Astrocyte of the spinal cord (primary cell): ENCODE measurements around the gene CWC27.

Experiments used
- DNase-seq: peaks from one replicate; pipeline ENCODE4 v3.0.0; 2011; ENCODE audit warnings: low read depth, low spot score
- H3K4me3 ChIP-seq: 2 replicates; pipeline ENCODE4 v1.5.1; 2011; ENCODE audit warnings: low read depth, mild to moderate bottlenecking, low read length, moderate library complexity
- in situ Hi-C: cut with HindIII; loops from 2 replicates; pipeline ENCODE4 v1.10.0; 2017; ENCODE audit warnings: low sequenced_read_pairs
- TF ChIP-seq, protein P1 (sequence below): IDR thresholded peaks from 2 replicates; pipeline ENCODE4 v1.5.1; 2012; ENCODE audit warnings: low read depth, mild to moderate bottlenecking, low read length, inconsistent platforms

CWC27 gene

DNA sequence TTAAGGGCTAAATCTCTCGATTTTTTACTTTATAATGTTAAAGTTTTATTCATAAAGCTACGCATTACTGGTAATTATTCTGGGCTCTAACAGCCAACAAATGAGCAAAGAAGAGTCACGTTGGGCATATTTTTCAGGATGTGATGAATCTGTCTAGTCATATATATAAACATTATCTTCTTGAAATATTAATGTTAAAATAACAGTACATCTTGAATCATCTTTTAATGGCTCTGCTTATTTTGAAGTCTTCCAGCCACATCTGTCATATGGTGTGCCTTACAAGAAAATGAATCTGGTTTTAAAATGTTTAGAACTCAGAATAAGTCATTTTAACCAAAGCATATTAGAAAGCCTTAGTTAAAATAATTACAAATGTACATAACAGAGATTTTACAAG, 96.9 kb downstream of the CWC27 start:
- in situ Hi-C loops, result no loop called here
- H3K4me3 ChIP-seq, result no peak overlapping the region
- TF ChIP-seq, protein P1, sequence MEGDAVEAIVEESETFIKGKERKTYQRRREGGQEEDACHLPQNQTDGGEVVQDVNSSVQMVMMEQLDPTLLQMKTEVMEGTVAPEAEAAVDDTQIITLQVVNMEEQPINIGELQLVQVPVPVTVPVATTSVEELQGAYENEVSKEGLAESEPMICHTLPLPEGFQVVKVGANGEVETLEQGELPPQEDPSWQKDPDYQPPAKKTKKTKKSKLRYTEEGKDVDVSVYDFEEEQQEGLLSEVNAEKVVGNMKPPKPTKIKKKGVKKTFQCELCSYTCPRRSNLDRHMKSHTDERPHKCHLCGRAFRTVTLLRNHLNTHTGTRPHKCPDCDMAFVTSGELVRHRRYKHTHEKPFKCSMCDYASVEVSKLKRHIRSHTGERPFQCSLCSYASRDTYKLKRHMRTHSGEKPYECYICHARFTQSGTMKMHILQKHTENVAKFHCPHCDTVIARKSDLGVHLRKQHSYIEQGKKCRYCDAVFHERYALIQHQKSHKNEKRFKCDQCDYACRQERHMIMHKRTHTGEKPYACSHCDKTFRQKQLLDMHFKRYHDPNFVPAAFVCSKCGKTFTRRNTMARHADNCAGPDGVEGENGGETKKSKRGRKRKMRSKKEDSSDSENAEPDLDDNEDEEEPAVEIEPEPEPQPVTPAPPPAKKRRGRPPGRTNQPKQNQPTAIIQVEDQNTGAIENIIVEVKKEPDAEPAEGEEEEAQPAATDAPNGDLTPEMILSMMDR, result no peak
- no peak for DNase-seq

DNA sequence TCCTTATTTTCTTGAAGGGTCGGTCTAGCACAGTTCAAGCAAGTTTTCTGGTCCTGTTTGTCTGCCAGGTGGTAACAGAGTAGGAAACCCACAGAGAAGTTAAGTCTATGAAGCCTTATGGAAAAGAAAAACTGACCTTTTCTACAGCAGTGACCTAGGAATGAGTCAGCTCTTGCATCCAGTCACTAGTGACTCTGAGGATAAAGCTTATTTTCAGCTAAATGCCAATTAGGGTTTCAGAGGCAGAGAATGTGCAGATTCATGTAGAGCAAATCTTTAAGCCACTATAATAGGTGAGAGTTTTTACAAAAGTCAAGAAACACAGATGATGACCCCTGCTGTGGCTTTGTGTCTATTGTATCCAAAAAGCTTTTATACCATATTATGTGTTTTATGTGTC, 100.7 kb downstream of the CWC27 start:
- TF ChIP-seq, protein P1, result no peak
- DNase-seq, result peak; percentile 83
- H3K4me3 ChIP-seq, result no peak overlapping the region
- in situ Hi-C loops, result no loop called here

DNA sequence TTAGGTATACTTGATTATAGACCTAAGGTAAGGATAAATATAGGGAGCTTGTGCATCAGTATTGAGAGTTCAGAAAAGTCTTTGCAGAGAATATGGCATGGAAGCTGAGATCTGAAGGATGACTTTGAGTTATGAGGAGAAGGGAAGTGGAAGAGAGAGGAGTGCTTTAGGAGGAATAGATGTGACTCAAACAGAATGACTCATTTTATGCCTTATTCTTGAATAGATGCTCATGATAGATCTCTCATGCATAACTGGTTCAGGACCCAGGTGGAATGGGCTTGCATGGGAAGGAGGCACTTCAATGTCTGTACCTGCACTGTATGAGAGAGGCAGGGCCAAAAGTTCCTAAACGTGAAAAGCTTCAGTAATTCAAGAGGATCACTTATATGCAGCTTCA, 103.3 kb downstream of the CWC27 start:
- no peak overlapping the region for H3K4me3 ChIP-seq
- no peak for DNase-seq
- TF ChIP-seq, protein P1, result no peak
- in situ Hi-C loops, result no loop called here

DNA sequence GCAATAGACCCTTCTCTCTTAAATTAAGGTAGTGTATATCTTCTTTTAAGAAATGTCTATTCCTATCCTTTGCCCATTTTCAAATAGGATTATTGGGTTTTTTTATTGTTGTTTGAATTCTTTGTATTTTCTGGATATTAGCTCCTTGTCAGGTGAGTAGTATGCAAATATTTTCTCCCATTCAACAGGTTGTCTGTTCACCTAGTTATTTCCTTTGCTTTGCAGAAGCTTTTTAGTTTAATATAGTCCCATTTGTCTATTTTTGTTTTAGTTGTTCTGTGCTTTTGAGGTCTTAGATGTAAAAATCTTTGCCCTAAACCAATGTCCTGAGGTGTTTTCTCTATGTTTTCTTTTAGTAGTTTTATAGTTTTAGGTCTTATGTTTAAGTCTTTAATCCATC, 104.7 kb downstream of the CWC27 start:
- TF ChIP-seq, protein P1, result no peak
- no peak overlapping the region for H3K4me3 ChIP-seq
- in situ Hi-C loops, result no loop called here
- DNase-seq, result no peak

DNA sequence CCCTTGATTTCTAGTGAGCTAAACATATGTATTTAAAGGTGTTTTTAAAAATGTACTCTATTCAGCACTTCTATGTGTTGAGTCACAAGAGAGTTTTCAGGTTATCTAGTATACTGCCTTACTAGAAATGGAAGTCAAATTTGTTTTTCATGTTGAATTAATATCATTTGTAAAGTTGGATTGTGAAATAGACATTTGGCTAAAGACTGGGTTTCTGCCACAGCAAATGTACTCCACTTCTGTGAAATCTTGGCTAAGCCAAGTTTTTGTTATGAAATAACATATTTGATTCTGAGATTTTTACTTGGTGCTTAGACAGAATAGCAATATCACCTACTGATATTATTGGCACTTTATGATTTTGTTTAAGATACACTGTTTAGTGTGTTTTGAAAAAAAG, 106.0 kb downstream of the CWC27 start:
- TF ChIP-seq, protein P1, result no peak
- DNase-seq, result no peak
- H3K4me3 ChIP-seq, result no peak overlapping the region
- in situ Hi-C loops, result no loop called here

DNA sequence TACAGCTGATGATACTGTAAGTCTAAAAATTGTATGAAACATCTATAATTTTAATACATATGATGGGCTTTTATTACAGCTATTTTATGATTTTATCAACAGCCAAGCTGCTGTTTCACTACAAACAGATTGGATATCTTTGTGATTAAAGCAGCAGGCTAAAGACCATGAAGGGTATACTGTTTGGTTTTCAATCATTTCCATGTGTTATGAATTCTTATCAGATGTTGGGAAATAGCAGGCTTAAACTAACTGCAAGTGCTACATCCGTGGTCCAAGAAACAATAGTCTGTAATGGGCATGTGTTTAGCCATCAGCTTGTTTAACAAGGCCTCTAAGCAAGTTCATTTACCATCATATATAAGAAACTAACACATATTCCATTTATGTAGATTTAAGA, 107.5 kb downstream of the CWC27 start:
- TF ChIP-seq, protein P1, result no peak
- in situ Hi-C loops, result no loop called here
- H3K4me3 ChIP-seq, result no peak overlapping the region
- DNase-seq, result no peak

DNA sequence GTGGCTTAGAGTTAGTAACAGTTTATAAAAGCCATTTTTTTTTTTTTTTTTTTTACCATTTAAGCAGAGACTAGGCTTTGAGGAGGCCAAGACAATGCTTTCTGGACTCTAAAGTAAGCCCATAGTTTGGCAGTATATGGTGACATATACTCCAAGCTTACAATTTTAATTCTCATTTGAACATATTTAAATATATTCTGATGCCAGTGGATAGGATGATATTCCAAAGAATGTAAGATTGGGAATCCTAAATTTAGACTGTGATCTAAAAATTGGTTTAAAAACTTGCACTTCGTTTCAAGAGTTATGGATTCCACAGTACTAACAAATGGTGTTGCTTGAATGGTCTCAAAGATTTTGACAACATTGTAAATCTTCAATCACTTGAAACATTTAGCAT, 112.1 kb downstream of the CWC27 start:
- DNase-seq, result no peak
- in situ Hi-C loops, result no loop called here
- no peak overlapping the region for H3K4me3 ChIP-seq
- TF ChIP-seq, protein P1, result no peak
